Spleen (tissue), 11 donors: ENCODE results near the gene ABTB2. TPM values are rescaled to one million over a fixed set of nuclear protein-coding genes. Genes with fewer than 3 reads are reported as not detected.

ENCODE experiments used
- DNase-seq: peaks from one replicate; pipeline ENCODE4 v3.0.0-alpha.2; 2020
- H3K27ac ChIP-seq, 8 donors: fragments of 200-600 bp; sonication (generic) in 7 of 8; 1 replicate in 4 of 8; 2 replicates in 4 of 8; pipeline versions ENCODE4 v1.5.0 to v1.8.0; 2016 to 2021; ENCODE audit warnings: inconsistent platforms in 4 of 8, mild to moderate bottlenecking in 4 of 8, moderate library complexity in 1 of 8
- H3K27me3 ChIP-seq, 7 donors: fragments of 200-600 bp; sonication (generic) in 6 of 7; replicated peaks in 1 of 7; 1 replicate in 4 of 7; 2 replicates in 3 of 7; pipeline versions ENCODE4 v1.5.0 to v1.8.0; 2016 to 2021; ENCODE audit warnings: inconsistent platforms in 3 of 7, mild to moderate bottlenecking in 1 of 7
- H3K36me3 ChIP-seq, 6 donors: fragments of 200-600 bp; sonication (generic) in 5 of 6; 1 replicate in 4 of 6; 2 replicates in 2 of 6; pipeline versions ENCODE4 v1.5.0 to v1.8.0; 2016 to 2021; ENCODE audit warnings: inconsistent platforms in 2 of 6
- H3K4me1 ChIP-seq, 6 donors: fragments of 200-600 bp; sonication (generic) in 5 of 6; 1 replicate in 3 of 6; 2 replicates in 3 of 6; pipeline versions ENCODE4 v1.5.0 to v1.8.0; 2016 to 2021; ENCODE audit warnings: inconsistent platforms in 3 of 6
- H3K4me3 ChIP-seq, 8 donors: fragments of 200-600 bp; sonication (generic) in 7 of 8; 1 replicate in 4 of 8; 2 replicates in 4 of 8; pipeline versions ENCODE4 v1.5.0 to v1.8.0; 2016 to 2021; ENCODE audit warnings: inconsistent platforms in 4 of 8, mild to moderate bottlenecking in 4 of 8, moderate library complexity in 2 of 8
- H3K9me3 ChIP-seq, 8 donors: fragments of 200-600 bp; sonication (generic) in 7 of 8; 1 replicate in 4 of 8; 2 replicates in 4 of 8; pipeline versions ENCODE4 v1.5.0 to v1.8.0; 2016 to 2021; ENCODE audit warnings: inconsistent platforms in 4 of 8
- CTCF ChIP-seq, 11 experiments: fragments of 200-600 bp in 7 of 11; fragments of 450-650 bp in 4 of 11; sonication (generic) in 4 of 11; IDR thresholded peaks in 8 of 11; conservative IDR thresholded peaks in 3 of 11; 1 replicate in 7 of 11; 2 replicates in 4 of 11; pipeline versions ENCODE4 v1.4.0 to v1.8.0; 2016 to 2021; ENCODE audit warnings: antibody characterized with exemption in 11 of 11, inconsistent platforms in 4 of 11, mild to moderate bottlenecking in 1 of 11
- POLR2A ChIP-seq, 3 donors: fragments of 450-650 bp; IDR thresholded peaks; one replicate each; pipeline ENCODE4 v1.5.1; 2017; ENCODE audit warnings: antibody characterized with exemption in 3 of 3, mild to moderate bottlenecking in 1 of 3
- POLR2AphosphoS5 ChIP-seq, 3 donors: sonication (generic); formaldehyde crosslinking; IDR thresholded peaks; one replicate each; pipeline ENCODE4 v1.5.1; 2017; ENCODE audit warnings: antibody characterized with exemption in 3 of 3
- WGBS, 5 donors: extraction: QIAGEN DNeasy Blood & Tissue Kit in 3 of 5; methylation state at CpG; one replicate each; pipeline versions ENCODE4 v1.1.5 to v1.1.7; 2013 to 2018; 5-methylcytosine and 5-hydroxymethylcytosine counted together
- intact Hi-C: fragments of 100-400 bp; cut with DNase I; formaldehyde crosslinking; loops from one replicate; pipeline ENCODE4 v1.15.0; 2023; ENCODE audit warnings: low total_unique reads
- polyA plus RNA-seq, 3 donors: library from polyadenylated mRNA; stranded (reverse); fragments of 200-250 nt; gene quantifications; one replicate each; pipeline ENCODE4 v1.2.1, GENCODE V29; 2013
- total RNA-seq, 7 donors: library from RNA; depleted of rRNA in 3 of 7; stranded (reverse); fragments of >200 nt in 3 of 7; fragmentation: NEBNext Ultra II Directional in 4 of 7; extraction: Animal tissue kit (Norgen Biotek cat#: 25700) in 4 of 7; gene quantifications; one replicate each; pipeline versions ENCODE4 v1.1.0 to v1.2.1, GENCODE V29; 2016 to 2021
- donor health status: healthy with polysubstance abuse.
- donor health status: DM: no; HTN: no; CAD: no; lungs with moderate emphysema.
- donor health status: DM: no; HTN: no; CAD: no.
- donor health status: Bipolar disorder and iron deficiency.
- donor health status: healthy.
- donor health status: DM: no; HTN: no; CAD: no.
- donor health status: DM: yes; HTN: yes; CAD: no.

The ABTB2 gene
- total and polyA plus RNA-seq, 10 donors = 0.41 to 2.9 (median 1.7) TPM

DNA sequence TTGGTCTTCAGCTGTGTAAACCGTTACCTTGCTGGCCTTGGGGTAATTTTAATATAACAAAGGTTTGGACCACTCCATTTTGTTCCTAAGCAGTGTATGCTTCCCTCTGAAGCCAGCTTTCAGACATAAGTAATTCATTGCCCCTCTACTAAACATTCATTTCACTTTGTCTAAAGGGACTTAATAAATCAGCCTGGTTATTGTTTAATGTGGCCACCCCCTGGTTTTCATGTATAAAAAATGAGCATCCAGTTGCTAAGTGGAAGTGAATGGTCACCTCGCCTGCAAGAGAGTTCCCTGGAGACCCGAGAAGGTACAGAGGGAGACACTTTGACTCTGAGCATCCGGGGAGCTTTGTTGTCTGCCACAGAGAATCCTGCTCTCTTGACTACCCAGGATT lies 3.9 kb downstream of the ABTB2 start:
- Histone ChIP-seq H3K9me3 (no peaks in the 10 kb centered on the region), H3K27ac (no peak overlapping the region), H3K4me1 (peaks cover 14 to 38% (median 28%) of the 10 kb centered on the region in 6 donors), H3K4me3 (no peak overlapping the region), H3K36me3 (no peaks in the 10 kb centered on the region), H3K27me3 (peaks cover 0 to 52% (median 23%) of the 10 kb centered on the region in 7 donors)
- TF ChIP-seq CTCF (IDR thresholded peaks at IDR 0.05 in 8 of 11, conservative IDR thresholded peaks at IDR 0.05 in 3 of 11) = no peak
- no peak for TF ChIP-seq POLR2AphosphoS5 (IDR thresholded peaks at IDR 0.05)
- TF ChIP-seq POLR2A (IDR thresholded peaks at IDR 0.05) = no peak
- WGBS, 5 donors = 81 to 98% (median 86%) methylated on average over 4 of the region's 4 CpGs
- intact Hi-C loops = no loop called here
- DNase-seq = no peak

DNA sequence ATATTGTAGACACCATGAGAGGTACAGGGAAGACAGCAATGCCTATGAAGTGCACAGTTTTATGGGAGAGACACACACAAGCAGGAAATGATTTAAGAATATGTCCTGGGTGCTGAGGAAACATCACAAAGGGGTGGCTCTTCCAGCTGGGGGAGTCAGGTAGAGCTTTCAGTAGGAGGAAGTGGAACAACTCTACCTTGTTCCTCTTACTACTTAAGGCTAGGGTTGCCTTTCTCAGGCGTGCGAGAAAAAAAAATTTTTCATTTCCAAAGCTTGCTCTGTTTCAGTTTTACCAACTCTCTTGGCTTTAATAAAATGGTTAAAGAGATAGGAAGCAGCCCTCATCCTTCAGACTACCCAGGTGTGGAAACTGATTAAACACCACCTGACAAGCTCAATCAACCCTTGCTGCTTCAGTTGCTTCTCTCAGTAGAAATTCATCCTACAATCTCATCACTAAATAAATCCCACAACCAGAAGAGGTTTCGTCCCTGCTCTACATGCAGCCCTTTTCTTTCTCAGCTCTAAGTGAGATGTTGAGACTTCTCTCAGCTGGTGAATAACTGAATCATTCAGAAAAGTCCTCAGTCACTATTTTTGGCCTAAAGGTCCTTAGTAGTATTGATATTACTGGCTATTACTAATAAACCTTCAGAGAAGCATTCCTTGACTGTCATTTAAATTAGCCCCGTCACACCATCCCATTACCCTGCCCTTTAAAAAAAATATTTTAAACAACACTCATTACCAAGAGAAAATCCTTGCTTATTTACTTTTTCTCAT lies 5.9 kb downstream of the ABTB2 start:
- Histone ChIP-seq H3K4me3 (no peak overlapping the region), H3K4me1 (peaks cover 7 to 21% (median 12%) of the 10 kb centered on the region in 6 donors), H3K27ac (no peak overlapping the region), H3K27me3 (peaks cover 0 to 49% (median 19%) of the 10 kb centered on the region in 7 donors), H3K9me3 (no peaks in the 10 kb centered on the region), H3K36me3 (no peaks in the 10 kb centered on the region)
- DNase-seq = no peak
- intact Hi-C loops = no loop called here
- 69 to 80% (median 78%) methylated on average over 4 of the region's 4 CpGs for WGBS, 5 donors
- TF ChIP-seq POLR2A (IDR thresholded peaks at IDR 0.05) (no peak), POLR2AphosphoS5 (IDR thresholded peaks at IDR 0.05) (no peak), CTCF (IDR thresholded peaks at IDR 0.05 in 8 of 11, conservative IDR thresholded peaks at IDR 0.05 in 3 of 11) (no peak)

DNA sequence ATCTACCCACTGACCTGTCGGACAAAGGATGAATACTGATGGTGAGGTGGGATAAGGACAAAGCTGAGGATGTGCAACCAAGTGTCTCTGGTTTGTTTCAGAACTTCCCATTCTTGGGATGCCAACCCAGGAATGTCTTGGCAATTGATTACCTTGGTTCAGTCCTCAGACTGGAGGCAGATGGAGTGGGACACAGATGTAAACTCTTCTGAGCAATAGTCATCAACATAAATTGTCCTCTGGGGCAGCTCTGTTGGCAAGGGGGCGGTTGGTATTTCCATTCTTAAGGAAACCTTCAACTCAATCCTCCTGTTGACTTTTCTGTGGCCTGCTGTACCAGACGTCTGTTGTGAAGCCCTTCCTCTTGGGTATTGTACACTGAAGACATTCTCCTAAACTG lies 6.8 kb downstream of the ABTB2 start:
- WGBS, 5 donors = 77 to 96% (median 85%) methylated on average over 3 of the region's 3 CpGs
- Histone ChIP-seq H3K27ac (no peak overlapping the region), H3K27me3 (peaks cover 0 to 40% (median 11%) of the 10 kb centered on the region in 7 donors), H3K36me3 (no peaks in the 10 kb centered on the region), H3K9me3 (no peaks in the 10 kb centered on the region), H3K4me3 (no peak overlapping the region), H3K4me1 (peaks cover 0 to 13% (median 4%) of the 10 kb centered on the region in 6 donors)
- TF ChIP-seq POLR2AphosphoS5 (IDR thresholded peaks at IDR 0.05) (no peak), CTCF (IDR thresholded peaks at IDR 0.05 in 8 of 11, conservative IDR thresholded peaks at IDR 0.05 in 3 of 11) (no peak), POLR2A (IDR thresholded peaks at IDR 0.05) (no peak)
- intact Hi-C loops = no loop called here
- DNase-seq = no peak

DNA sequence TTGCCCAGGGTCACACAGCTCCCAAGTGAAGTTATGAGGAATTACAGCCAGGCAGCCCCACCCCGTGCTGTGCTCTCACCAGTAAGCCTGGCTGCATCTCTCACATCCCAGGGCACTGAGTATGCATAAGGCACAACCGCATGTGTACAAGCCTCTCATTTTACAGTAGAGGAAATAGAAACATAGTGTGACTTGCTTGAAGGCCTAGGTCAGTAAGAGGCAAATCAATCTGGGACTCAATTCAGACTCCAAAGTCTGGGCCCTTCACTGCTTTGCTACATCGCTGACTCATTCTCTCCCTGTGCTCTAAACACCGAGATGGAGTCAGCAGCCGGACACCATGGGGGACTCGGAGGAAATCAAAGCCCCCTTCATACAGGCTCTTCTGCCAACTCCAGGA lies 7.9 kb downstream of the ABTB2 start:
- H3K4me1 ChIP-seq = peaks cover 0 to 6% (median 0%) of the 10 kb centered on the region in 6 donors
- 70 to 94% (median 91%) methylated on average over 6 of the region's 6 CpGs for WGBS, 5 donors
- no peak overlapping the region for H3K4me3 ChIP-seq
- H3K9me3 ChIP-seq = no peaks in the 10 kb centered on the region
- intact Hi-C loops = no loop called here
- TF ChIP-seq CTCF (IDR thresholded peaks at IDR 0.05 in 8 of 11, conservative IDR thresholded peaks at IDR 0.05 in 3 of 11) = no peak
- no peak for TF ChIP-seq POLR2AphosphoS5 (IDR thresholded peaks at IDR 0.05)
- TF ChIP-seq POLR2A (IDR thresholded peaks at IDR 0.05) = no peak
- DNase-seq = no peak
- peaks cover 0 to 29% (median 2%) of the 10 kb centered on the region in 7 donors for H3K27me3 ChIP-seq
- H3K36me3 ChIP-seq = no peaks in the 10 kb centered on the region
- no peak overlapping the region for H3K27ac ChIP-seq
